CD4-positive, alpha-beta T cell (primary cell): Measurements from ENCODE around the gene ZNRF1. TPM values are rescaled to one million over a fixed set of nuclear protein-coding genes. Genes with fewer than 3 reads are reported as not detected.

Source experiments
- ATAC-seq: fragments of 200-7000 bp; cut with Tn5 transposase; one replicate; pipeline ENCODE4 v1.10.0; 2022; ENCODE audit warnings: mild to moderate bottlenecking; ENCODE audit not compliant: poor library complexity
- CTCF ChIA-PET: fragments of 350-600 bp; sonication (Branson Sonifier 250); formaldehyde crosslinking; loops from one replicate; lab custom pipeline; 2021; ENCODE audit warnings: antibody characterized with exemption, inconsistent platforms; lab: Charles Lee
- POLR2A ChIA-PET: fragments of 350-600 bp; sonication (Branson Sonifier 250); formaldehyde crosslinking; loops from one replicate; lab custom pipeline; 2021; ENCODE audit warnings: antibody characterized with exemption, inconsistent platforms; lab: Charles Lee
- DNase-seq, 14 experiments: peaks; one replicate each; pipeline ENCODE4 v3.0.0-alpha.2; 2013 to 2020; ENCODE audit warnings: mixed read lengths in 2 of 14
- H3K27ac ChIP-seq, 2 donors: one replicate each; pipeline versions ENCODE4 v1.5.1 to v1.7.0; 2013; ENCODE audit warnings: low read length in 2 of 2, low read depth in 1 of 2, mild to moderate bottlenecking in 1 of 2
- H3K27me3 ChIP-seq, 2 experiments: 1 replicate in 1 of 2; 2 replicates in 1 of 2; pipeline versions ENCODE4 v1.6.1 to v1.7.0; 2013; ENCODE audit warnings: low read length in 2 of 2, control low read depth in 1 of 2, mild to moderate bottlenecking in 1 of 2, moderate library complexity in 1 of 2; ENCODE audit not compliant: insufficient read depth in 2 of 2, control insufficient read depth in 1 of 2
- H3K36me3 ChIP-seq: one replicate; pipeline ENCODE4 v1.6.1; 2013; ENCODE audit warnings: low read length, control low read depth; ENCODE audit not compliant: insufficient read depth
- H3K4me1 ChIP-seq: one replicate; pipeline ENCODE4 v1.6.1; 2013; ENCODE audit warnings: low read length, control low read depth; ENCODE audit not compliant: insufficient read depth
- H3K4me3 ChIP-seq: one replicate; pipeline ENCODE4 v1.5.1; 2013; ENCODE audit warnings: mild to moderate bottlenecking, low read length, moderate library complexity
- H3K9me3 ChIP-seq, 2 experiments: 1 replicate in 1 of 2; 2 replicates in 1 of 2; pipeline versions ENCODE4 v1.6.1 to v1.7.0; 2013; ENCODE audit warnings: low read length in 2 of 2, mild to moderate bottlenecking in 2 of 2, control low read depth in 1 of 2, moderate library complexity in 1 of 2; ENCODE audit not compliant: control insufficient read depth in 1 of 2, insufficient read depth in 1 of 2
- H3K27ac Mint-ChIP-seq: one replicate; pipeline ENCODE4 v1.8.0; 2020; ENCODE audit warnings: mixed read lengths
- H3K27me3 Mint-ChIP-seq: one replicate; pipeline ENCODE4 v1.8.0; 2021; ENCODE audit warnings: mixed read lengths
- H3K36me3 Mint-ChIP-seq: one replicate; pipeline ENCODE4 v1.8.0; 2021; ENCODE audit warnings: low read depth, mixed read lengths
- H3K4me1 Mint-ChIP-seq: one replicate; pipeline ENCODE4 v1.8.0; 2021; ENCODE audit warnings: low read depth, mixed read lengths
- H3K4me3 Mint-ChIP-seq: one replicate; pipeline ENCODE4 v1.8.0; 2020; ENCODE audit warnings: mild to moderate bottlenecking, mixed read lengths
- H3K9me3 Mint-ChIP-seq: one replicate; pipeline ENCODE4 v1.8.0; 2020; ENCODE audit warnings: mixed read lengths
- intact Hi-C, 2 experiments: fragments of 100-400 bp; cut with DNase I in 1 of 2; cut with micrococcal nuclease in 1 of 2; formaldehyde crosslinking; loops; one replicate each; pipeline versions ENCODE4 v1.15.1 to v1.9.0; 2023 to 2025; cut with DNase I, micrococcal nuclease
- total RNA-seq, 174 experiments: library from RNA in 2 of 174; stranded (reverse) in 2 of 174; gene quantifications; one replicate each; pipeline ENCODE4 v1.2.3 and lab custom pipeline; 2021 to 2026
- TF ChIP-seq, protein P1 (sequence below): fragments of 200-600 bp; IDR thresholded peaks from one replicate; pipeline ENCODE4 v1.8.0; 2022; ENCODE audit warnings: antibody characterized with exemption, mild to moderate bottlenecking

Gene ZNRF1
- total RNA-seq, 2 experiments from 2014 or later: 2.8 to 4.0 TPM

DNA sequence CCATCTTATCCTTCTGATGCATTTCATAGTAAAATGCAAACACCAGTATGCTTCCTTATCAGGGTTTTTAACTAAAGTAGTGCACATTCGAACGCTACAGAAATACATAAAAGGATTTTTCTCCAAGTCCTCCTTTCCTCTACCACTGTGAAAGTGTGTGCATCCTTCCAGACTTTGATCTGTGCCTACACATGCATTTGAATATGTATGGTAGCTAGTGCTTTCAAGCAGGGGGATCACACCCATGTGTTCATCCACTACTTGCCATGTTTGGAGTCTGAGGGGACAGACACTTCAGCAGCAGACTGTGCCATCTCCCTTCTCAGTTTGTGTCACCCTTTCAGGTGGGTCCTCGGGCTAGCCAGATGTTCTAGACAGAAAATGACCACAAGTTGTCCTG is 102.8 kb downstream of the ZNRF1 start:
- TF ChIP-seq, protein P1, sequence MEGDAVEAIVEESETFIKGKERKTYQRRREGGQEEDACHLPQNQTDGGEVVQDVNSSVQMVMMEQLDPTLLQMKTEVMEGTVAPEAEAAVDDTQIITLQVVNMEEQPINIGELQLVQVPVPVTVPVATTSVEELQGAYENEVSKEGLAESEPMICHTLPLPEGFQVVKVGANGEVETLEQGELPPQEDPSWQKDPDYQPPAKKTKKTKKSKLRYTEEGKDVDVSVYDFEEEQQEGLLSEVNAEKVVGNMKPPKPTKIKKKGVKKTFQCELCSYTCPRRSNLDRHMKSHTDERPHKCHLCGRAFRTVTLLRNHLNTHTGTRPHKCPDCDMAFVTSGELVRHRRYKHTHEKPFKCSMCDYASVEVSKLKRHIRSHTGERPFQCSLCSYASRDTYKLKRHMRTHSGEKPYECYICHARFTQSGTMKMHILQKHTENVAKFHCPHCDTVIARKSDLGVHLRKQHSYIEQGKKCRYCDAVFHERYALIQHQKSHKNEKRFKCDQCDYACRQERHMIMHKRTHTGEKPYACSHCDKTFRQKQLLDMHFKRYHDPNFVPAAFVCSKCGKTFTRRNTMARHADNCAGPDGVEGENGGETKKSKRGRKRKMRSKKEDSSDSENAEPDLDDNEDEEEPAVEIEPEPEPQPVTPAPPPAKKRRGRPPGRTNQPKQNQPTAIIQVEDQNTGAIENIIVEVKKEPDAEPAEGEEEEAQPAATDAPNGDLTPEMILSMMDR: no peak
- Mint-ChIP-seq H3K4me3 (no peak overlapping the region), H3K27me3 (no peaks in the 10 kb centered on the region), H3K9me3 (no peaks in the 10 kb centered on the region), H3K4me1 (peaks cover 64% of the 10 kb centered on the region), H3K27ac (peak overlapping the region; percentile 5), H3K36me3 (no peaks in the 10 kb centered on the region)
- ChIA-PET POLR2A (interaction anchor here (0.5 to 6.2 kb wide), 3 partner anchors 8 to 208 kb away, joined by 3 to 35 read pairs (median 3); partner anchors contain the start of gene ZNRF1), CTCF (interaction anchor here (1.5 kb wide), 1 partner anchor 10 kb away, joined by 6 read pairs; no protein-coding TSS in a partner anchor)
- H3K36me3 ChIP-seq: no peaks in the 10 kb centered on the region
- H3K27me3 ChIP-seq: no peaks in the 10 kb centered on the region
- intact Hi-C loops: no loop called here
- no peaks in the 10 kb centered on the region for H3K9me3 ChIP-seq
- no peak for ATAC-seq
- no peak overlapping the region for H3K27ac ChIP-seq
- no peak for DNase-seq
- peaks cover 62% of the 10 kb centered on the region for H3K4me1 ChIP-seq
- H3K4me3 ChIP-seq: no peak overlapping the region

DNA sequence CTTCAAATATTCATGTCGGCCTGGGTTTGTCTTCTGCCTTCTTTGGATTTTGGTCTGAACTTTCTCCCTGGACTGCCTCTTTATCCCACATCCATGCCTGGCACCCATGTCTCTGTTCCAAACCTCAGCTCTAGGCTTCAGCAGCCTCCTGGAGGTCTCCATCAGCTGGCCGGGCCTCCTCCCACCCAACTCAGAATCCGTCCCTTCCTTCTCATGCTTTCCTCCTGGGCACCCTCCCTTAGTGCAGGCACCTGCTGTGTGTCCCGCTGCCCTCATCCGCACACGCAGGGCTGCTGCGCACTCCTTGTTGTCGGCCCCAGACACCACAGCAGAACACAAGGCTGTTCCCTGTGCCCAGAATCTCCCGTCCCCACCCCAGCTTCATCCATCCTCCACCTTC is 103.8 kb downstream of the ZNRF1 start:
- POLR2A ChIA-PET: no interaction called here
- no peak for DNase-seq

DNA sequence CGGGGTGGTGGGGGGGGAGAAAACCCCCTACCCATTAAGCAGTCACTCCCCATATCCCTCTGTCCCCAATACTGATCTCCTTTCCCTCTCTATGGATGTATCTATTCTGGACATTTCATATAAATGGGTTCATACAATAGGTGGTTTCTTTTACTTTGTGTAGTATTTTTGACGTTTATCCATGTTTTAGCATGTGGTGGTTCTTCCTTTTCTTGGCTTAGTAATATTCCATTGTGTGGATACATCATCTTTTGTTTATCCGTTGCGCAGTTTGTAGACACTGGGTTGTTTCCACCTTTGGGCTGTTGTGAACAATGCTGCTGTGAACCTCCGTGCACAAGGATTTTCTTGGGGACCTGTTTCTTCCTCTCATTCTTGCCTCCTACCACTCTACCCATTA is 105.2 kb downstream of the ZNRF1 start:
- no peak overlapping the region for H3K4me3 ChIP-seq
- no peak for DNase-seq
- H3K36me3 Mint-ChIP-seq: no peaks in the 10 kb centered on the region
- intact Hi-C loops: no loop called here
- H3K27ac ChIP-seq: no peak overlapping the region
- POLR2A ChIA-PET: no interaction called here
- CTCF ChIA-PET: no interaction called here
- TF ChIP-seq, protein P1: no peak
- no peak overlapping the region for H3K27ac Mint-ChIP-seq
- no peak for ATAC-seq
- no peaks in the 10 kb centered on the region for H3K27me3 Mint-ChIP-seq
- no peaks in the 10 kb centered on the region for H3K9me3 ChIP-seq
- no peaks in the 10 kb centered on the region for H3K9me3 Mint-ChIP-seq
- H3K4me1 Mint-ChIP-seq: peaks cover 68% of the 10 kb centered on the region
- H3K27me3 ChIP-seq: no peaks in the 10 kb centered on the region
- H3K4me3 Mint-ChIP-seq: no peak overlapping the region
- peaks cover 62% of the 10 kb centered on the region for H3K4me1 ChIP-seq
- no peaks in the 10 kb centered on the region for H3K36me3 ChIP-seq

More for the DNA sequence above, 103.8 kb downstream of the ZNRF1 start:
- TF ChIP-seq, protein P1: no peak
- CTCF ChIA-PET: interaction anchor here (1.5 kb wide), 1 partner anchor 9 kb away, joined by 6 read pairs; no protein-coding TSS in a partner anchor
- Mint-ChIP-seq H3K4me1 (peaks cover 69% of the 10 kb centered on the region), H3K27ac (no peak overlapping the region), H3K27me3 (no peaks in the 10 kb centered on the region), H3K4me3 (no peak overlapping the region), H3K9me3 (no peaks in the 10 kb centered on the region), H3K36me3 (no peaks in the 10 kb centered on the region)
- Histone ChIP-seq H3K4me1 (peaks cover 62% of the 10 kb centered on the region), H3K27ac (no peak overlapping the region), H3K9me3 (no peaks in the 10 kb centered on the region), H3K4me3 (no peak overlapping the region), H3K36me3 (no peaks in the 10 kb centered on the region), H3K27me3 (no peaks in the 10 kb centered on the region)
- intact Hi-C loops: no loop called here
- ATAC-seq: no peak
